Astrocyte of the cerebellum (primary cell): ENCODE results near the gene NAA38.
A peak's percentile ranks its signal among the peaks of the same experiment; 100 is the strongest.

ENCODE experiments used
- DNase-seq: peaks from one replicate; pipeline ENCODE4 v3.0.0-alpha.2; 2011; ENCODE audit warnings: low read depth
- H3K4me3 ChIP-seq: 2 replicates; pipeline ENCODE4 v1.5.1; 2011; ENCODE audit warnings: mild to moderate bottlenecking, low read depth, low read length, moderate library complexity
- in situ Hi-C: cut with HindIII; loops from 2 replicates; pipeline ENCODE4 v1.10.0; 2017; ENCODE audit warnings: low sequenced_read_pairs
- TF ChIP-seq, protein P1 (sequence below): IDR thresholded peaks from 2 replicates; pipeline ENCODE4 v1.5.1; 2012; ENCODE audit warnings: low read length, low read depth, moderate library complexity, mild to moderate bottlenecking; ENCODE audit errors: missing control alignments

NAA38 gene, protein sequence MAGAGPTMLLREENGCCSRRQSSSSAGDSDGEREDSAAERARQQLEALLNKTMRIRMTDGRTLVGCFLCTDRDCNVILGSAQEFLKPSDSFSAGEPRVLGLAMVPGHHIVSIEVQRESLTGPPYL

DNA sequence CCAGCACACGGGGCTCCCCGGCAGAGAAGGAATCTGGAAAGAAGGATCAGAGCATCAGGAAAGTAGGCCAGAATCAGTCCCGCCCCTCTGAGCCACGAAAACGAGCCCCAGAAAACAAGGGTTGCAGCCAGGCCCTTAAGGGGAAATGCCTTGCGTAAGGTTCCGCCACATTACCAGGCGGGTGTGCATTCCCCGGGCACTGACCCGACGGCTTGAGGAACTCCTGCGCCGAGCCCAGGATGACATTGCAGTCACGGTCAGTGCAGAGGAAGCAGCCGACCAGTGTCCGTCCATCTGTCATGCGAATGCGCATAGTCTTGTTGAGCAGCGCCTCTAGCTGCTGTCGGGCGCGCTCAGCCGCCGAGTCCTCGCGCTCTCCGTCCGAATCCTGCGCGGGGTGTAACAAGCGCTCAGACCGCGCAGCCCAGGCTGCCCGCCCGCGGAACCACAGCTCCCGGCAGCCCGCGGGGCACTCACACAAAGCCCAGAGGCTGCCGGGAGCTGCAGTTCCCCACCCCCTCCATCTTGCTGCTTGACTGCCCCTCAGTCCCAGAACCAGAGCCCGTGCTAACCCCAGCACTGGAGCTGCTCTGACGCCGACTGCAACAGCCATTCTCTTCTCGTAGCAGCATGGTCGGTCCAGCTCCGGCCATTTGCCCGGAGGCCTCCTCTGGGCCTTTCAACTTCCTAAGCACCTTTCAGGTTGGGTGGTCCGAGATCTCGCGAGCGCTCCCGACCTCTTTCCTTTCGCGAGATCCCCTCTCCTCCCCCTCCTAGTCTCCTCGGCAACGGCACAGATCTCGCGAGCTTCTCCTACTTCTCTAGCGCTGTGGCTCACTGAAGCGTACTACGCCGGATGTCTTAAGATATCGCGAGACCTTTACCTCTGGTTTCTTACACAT is at the start of gene NAA38:
TSS of gene NAA38 (minus strand) at position 749 of the 902 bp plus-strand sequence. CDS start at position 653, 96 bp downstream.
- in situ Hi-C loops = no loop called here
- DNase-seq = peak; percentile 99
- TF ChIP-seq, protein P1, sequence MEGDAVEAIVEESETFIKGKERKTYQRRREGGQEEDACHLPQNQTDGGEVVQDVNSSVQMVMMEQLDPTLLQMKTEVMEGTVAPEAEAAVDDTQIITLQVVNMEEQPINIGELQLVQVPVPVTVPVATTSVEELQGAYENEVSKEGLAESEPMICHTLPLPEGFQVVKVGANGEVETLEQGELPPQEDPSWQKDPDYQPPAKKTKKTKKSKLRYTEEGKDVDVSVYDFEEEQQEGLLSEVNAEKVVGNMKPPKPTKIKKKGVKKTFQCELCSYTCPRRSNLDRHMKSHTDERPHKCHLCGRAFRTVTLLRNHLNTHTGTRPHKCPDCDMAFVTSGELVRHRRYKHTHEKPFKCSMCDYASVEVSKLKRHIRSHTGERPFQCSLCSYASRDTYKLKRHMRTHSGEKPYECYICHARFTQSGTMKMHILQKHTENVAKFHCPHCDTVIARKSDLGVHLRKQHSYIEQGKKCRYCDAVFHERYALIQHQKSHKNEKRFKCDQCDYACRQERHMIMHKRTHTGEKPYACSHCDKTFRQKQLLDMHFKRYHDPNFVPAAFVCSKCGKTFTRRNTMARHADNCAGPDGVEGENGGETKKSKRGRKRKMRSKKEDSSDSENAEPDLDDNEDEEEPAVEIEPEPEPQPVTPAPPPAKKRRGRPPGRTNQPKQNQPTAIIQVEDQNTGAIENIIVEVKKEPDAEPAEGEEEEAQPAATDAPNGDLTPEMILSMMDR = peak; percentile 47
- H3K4me3 ChIP-seq = peak within 1 kb of the TSS; percentile 56

GRCh38 chr17:7903154-7904103 is 46.1 kb upstream of the NAA38 start:
- in situ Hi-C loops = no loop called here
- no peak overlapping the region for H3K4me3 ChIP-seq
- no peak for DNase-seq
- TF ChIP-seq, protein P1 = no peak

DNA sequence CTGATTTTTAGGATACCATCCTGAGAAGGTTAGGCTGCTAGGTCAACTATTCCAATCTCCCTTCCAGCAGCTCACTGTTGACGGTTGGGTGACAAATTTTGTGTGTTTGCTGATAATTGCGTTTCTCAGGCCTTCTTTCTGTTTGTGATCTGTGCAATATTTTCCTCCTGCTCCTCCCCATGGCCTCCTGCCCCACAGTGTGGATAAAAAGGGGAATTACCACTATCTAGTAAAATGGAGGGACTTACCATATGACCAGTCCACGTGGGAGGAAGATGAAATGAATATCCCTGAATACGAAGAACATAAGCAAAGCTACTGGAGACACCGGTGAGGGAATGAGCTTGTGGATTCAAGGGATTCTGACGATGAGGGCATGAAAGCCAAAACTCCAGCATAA is 40.4 kb upstream of the NAA38 start:
- no peak overlapping the region for H3K4me3 ChIP-seq
- in situ Hi-C loops = no loop called here
- TF ChIP-seq, protein P1 = peak; percentile 49
- no peak for DNase-seq

DNA sequence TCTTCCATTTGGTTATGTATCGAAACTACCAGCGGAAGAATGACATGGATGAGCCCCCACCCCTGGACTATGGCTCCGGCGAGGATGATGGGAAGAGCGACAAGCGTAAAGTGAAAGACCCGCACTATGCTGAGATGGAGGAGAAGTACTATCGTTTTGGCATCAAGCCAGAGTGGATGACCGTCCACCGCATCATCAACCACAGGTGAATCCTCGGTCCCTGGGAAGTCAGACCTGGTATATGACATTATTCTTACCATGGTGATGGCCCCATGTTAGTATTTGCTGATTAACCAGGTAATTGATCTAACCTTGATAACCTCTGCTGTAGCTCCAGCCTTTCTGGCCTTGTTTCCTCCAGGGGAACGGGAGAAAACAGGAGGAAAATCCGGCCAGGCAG is 39.7 kb upstream of the NAA38 start:
- TF ChIP-seq, protein P1 = no peak
- no peak for DNase-seq
- no peak overlapping the region for H3K4me3 ChIP-seq
- in situ Hi-C loops = no loop called here

DNA sequence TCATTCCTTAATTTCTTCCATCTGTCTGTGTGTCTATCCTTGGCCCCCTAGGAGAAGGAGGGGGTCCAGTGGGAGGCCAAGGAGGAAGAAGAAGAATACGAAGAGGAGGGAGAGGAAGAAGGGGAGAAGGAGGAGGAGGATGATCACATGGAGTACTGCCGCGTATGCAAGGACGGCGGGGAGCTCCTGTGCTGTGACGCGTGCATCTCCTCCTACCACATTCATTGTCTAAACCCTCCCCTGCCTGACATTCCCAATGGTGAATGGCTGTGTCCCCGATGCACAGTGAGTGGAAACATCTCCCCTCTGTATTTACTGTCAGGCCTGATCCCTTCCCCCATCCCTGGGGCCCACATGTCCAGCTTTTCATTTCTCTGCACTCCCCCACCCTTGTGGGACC is 37.5 kb upstream of the NAA38 start:
- no peak for DNase-seq
- TF ChIP-seq, protein P1 = no peak
- H3K4me3 ChIP-seq = no peak overlapping the region
- in situ Hi-C loops = no loop called here

DNA sequence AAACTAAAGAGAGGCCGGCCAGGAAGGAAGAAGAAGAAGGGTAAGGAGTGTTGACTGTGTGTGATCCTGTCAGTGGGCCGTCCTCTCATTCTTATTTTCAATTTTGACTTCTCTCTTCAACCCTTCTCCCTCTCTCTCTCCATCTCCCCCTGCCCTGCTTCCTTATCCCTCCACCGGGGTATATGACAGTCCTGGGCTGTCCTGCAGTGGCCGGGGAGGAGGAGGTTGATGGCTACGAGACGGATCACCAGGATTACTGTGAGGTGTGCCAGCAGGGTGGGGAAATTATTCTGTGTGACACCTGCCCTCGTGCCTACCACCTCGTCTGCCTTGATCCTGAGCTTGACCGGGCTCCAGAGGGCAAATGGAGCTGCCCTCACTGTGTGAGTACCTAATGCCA is 36.9 kb upstream of the NAA38 start:
- TF ChIP-seq, protein P1 = no peak

More for the DNA sequence above, 36.9 kb upstream of the NAA38 start:
- no peak overlapping the region for H3K4me3 ChIP-seq
- DNase-seq = no peak
- in situ Hi-C loops = no loop called here
